ENCODE measurements around the gene SPEM3.

SPEM3 gene

DNA sequence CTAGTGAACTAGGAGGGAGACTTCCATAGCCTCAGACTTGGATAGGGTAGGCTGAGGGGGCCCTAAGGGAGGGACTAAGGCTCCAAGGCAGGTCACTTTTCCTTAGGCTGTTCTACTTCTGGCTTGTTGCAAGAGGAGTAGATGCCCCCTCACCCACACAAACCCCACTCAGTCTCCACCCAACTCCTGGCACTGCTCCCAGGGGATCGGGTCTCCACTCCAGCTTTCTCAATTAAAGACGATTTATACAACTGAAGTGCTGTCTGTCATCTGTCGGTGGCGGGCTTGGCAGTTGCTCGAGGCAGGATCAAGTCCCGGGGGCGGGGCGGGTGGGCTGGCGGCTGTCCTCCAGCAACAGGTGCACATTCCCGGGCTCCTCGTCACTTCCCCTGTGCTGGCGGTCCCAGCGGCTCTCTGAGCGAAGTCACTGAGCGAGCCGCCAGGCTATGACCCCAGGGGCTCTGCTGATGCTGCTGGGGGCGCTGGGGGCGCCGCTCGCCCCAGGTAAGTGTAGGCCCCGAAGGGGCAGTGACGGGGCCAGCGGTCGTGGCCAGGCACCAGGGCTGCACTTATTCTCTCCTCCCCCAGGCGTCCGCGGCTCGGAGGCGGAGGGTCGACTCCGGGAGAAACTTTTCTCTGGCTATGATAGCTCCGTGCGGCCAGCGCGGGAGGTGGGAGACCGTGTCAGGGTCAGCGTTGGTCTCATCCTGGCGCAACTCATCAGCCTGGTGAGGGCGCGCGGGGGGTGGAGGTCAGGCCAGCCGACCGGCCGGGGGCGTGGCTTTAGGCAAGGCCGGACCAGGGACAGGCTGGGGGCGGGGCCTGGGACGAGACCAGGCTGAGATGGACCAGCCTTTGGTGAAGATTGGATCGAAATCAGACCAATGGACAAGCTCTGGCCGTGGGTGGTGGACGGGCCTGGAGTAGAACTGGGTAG lies 16.3 kb downstream of the SPEM3 start, which contains the start of gene CHRNB1:
TSS of gene CHRNB1 (plus strand) at position 380 of the 937 bp plus-strand sequence. CDS start at position 447, 67 bp downstream.
- TF ChIP-seq, protein P1, sequence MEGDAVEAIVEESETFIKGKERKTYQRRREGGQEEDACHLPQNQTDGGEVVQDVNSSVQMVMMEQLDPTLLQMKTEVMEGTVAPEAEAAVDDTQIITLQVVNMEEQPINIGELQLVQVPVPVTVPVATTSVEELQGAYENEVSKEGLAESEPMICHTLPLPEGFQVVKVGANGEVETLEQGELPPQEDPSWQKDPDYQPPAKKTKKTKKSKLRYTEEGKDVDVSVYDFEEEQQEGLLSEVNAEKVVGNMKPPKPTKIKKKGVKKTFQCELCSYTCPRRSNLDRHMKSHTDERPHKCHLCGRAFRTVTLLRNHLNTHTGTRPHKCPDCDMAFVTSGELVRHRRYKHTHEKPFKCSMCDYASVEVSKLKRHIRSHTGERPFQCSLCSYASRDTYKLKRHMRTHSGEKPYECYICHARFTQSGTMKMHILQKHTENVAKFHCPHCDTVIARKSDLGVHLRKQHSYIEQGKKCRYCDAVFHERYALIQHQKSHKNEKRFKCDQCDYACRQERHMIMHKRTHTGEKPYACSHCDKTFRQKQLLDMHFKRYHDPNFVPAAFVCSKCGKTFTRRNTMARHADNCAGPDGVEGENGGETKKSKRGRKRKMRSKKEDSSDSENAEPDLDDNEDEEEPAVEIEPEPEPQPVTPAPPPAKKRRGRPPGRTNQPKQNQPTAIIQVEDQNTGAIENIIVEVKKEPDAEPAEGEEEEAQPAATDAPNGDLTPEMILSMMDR (IDR thresholded peaks at IDR 0.05; ENCODE audit: low read depth, low read length, missing control alignments): no peak
- in situ Hi-C loops (cut with HindIII; ENCODE audit: low sequenced_read_pairs): no loop called here
- no peak for DNase-seq (ENCODE audit: low read depth)
- H3K4me3 ChIP-seq (ENCODE audit: low read depth, low read length): peak within 1 kb of the TSS; percentile 22

DNA sequence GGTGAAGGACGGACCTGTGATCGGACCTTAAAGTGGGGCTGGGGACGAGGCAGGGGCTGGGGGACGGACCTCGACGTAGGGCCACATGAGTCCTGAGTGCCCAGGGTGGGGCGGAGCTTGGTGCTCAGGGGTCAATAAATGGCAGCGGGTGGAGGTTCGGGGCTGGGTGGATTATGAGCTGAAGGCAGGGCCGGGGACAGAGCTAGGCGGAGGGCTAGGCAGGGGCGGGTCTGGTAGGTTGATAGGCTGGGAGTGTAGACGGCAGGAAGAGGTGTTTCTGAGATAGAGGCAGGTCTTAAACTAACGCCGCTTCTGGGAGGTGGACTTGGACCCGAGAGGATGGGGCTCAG lies 16.9 kb downstream of the SPEM3 start:
- no peak overlapping the region for H3K4me3 ChIP-seq (ENCODE audit: low read depth, low read length)
- TF ChIP-seq, protein P1 (IDR thresholded peaks at IDR 0.05; ENCODE audit: low read depth, low read length, missing control alignments): no peak
- in situ Hi-C loops (cut with HindIII; ENCODE audit: low sequenced_read_pairs): no loop called here
- DNase-seq (ENCODE audit: low read depth): no peak

DNA sequence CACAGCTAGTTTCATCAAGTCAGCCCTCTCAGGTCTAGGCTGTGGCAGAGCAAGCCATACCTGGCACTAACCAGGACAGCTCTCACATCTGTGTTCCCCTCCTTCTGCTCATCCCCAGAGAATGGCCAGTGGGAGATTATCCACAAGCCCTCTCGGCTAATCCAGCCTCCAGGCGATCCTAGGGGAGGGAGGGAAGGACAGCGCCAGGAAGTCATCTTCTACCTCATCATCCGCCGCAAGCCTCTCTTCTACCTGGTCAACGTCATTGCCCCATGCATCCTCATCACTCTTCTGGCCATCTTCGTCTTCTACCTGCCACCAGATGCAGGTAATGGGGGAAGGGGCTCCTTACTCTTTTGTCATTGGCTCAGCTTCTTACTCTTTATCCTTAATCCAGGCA lies 19.8 kb downstream of the SPEM3 start:
- in situ Hi-C loops (cut with HindIII; ENCODE audit: low sequenced_read_pairs): no loop called here
- no peak for DNase-seq (ENCODE audit: low read depth)
- no peak overlapping the region for H3K4me3 ChIP-seq (ENCODE audit: low read depth, low read length)
- TF ChIP-seq, protein P1 (IDR thresholded peaks at IDR 0.05; ENCODE audit: low read depth, low read length, missing control alignments): no peak

DNA sequence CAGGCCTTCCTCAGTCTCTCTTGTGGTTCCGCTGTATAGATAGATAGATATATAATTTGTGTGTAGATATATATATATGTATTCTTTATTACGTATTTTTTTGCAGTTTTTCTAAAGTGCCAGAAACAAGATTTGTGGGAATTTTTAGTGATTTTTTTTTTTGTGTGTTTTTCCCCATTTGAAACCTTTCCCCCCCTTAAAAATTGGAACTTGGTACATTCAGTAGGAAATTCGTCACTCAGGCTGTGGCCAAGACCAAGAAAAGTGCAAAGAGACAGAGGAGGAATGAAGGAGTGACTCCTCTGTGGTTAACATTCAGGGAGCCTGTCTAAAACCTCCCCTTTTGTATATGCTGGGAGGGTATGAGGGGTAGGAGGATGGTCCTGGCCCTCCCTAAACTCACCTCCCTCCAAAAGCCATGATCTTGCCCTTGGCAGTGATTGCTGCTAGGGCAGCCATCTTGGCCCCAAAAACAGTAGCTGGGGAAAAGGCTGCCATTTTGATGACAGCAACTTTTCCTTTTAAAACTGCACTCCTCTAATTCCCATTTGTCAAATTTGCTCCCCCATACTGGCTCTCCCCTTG lies 31.4 kb downstream of the SPEM3 start:
- no peak overlapping the region for H3K4me3 ChIP-seq (ENCODE audit: low read depth, low read length)
- in situ Hi-C loops (cut with HindIII; ENCODE audit: low sequenced_read_pairs): no loop called here
- TF ChIP-seq, protein P1 (IDR thresholded peaks at IDR 0.05; ENCODE audit: low read depth, low read length, missing control alignments): no peak
- no peak for DNase-seq (ENCODE audit: low read depth)

DNA sequence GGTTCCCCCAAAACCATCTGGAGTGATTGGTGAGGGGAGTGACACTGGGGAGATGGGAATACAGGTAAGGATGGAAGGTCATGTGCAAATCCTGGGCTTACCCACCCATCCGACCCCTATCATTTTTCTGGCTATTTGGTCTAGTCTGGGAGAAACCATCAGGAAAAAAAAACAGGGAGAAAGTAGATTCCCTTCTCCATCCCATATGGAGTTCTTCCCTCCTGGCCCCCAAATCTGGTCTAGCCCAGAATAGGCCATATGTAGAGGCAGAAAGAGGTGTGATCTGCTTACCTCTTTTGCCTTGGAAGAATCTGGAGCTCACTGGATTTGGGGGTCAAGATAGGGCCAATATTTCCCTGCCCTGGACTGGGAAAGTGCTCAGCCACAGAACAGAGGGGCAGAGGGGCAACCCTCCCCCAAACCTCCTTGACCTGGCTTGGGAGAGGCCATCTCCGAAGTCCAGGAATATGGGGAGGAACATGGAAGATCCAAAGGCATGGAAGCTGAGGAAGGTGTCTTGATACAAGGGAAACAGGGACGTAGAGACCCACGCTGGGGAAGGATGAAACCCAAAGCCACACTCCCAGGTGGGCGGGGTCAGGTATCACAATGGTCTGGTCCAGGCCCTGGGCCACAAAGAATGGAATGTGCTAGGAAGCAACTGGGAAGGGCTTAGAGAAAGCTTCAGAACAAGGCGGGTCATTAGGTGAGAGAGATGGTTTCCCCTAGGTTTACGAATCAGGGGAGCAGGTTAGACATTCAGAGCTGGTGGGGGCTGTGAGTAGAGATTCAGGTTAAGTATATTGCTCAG lies 32.4 kb downstream of the SPEM3 start:
- DNase-seq (ENCODE audit: low read depth): no peak
- TF ChIP-seq, protein P1 (IDR thresholded peaks at IDR 0.05; ENCODE audit: low read depth, low read length, missing control alignments): no peak
- in situ Hi-C loops (cut with HindIII; ENCODE audit: low sequenced_read_pairs): no loop called here
- H3K4me3 ChIP-seq (ENCODE audit: low read depth, low read length): no peak overlapping the region

Measured in astrocyte of the cerebellum (primary cell).